ENCODE measurements around the gene GID8.

DNA sequence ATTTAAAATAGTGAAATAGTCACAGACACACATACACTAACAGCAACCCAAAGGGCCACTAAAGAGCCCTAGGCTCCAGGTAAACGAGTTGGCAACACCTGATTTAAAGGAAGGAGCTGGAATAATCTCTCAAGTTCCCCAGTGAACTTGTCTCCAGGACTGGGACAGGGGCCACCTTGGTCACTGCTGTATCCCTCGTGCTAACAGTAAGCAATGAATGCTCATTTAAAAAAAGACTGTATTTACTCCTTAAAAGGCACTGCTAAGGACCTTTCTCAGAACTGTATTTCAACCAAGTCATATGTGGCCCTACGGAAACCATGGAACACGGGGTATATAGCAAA lies 12.9 kb upstream of the GID8 start:
- TF ChIP-seq CTCF (IDR thresholded peaks at IDR 0.05) (no peak), POLR2A (IDR thresholded peaks at IDR 0.05) (no peak), EP300 (IDR thresholded peaks at IDR 0.05) (no peak)
